Measurements from ENCODE around the gene DIAPH1. TPM values are rescaled to one million over a fixed set of nuclear protein-coding genes. Genes with fewer than 3 reads are reported as not detected.

Gene DIAPH1
- total RNA-seq, 2 experiments from 2014 or later = 225 to 227 TPM

DNA sequence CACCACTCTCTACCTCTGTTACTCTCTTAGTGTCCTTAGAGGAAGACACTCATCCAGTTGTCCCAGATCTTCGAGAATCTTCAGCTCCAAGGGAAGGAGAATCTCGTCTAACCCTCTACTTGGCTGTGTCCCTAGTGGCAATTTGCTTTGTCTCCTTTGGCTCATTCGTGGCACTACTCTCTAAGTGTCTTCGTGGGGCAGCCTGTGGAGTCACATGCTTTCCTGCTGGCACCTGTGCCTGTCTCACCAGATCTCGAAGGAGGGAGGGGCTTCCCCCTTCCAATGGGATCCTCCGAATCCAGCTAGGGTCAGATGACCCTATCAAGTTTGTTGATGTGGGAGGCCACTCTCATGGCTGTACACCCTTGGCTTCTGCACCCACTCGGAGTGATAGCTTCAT, 131.7 kb downstream of the DIAPH1 start:
- H3K36me3 Mint-ChIP-seq = no peaks in the 10 kb centered on the region
- CTCF ChIA-PET = interaction anchor here (1.0 kb wide), 1 partner anchor 117 kb away, joined by 3 read pairs; the partner anchor contains the start of gene PCDHGB3
- POLR2A ChIA-PET = no interaction called here
- DNase-seq = no peak
- H3K9me3 Mint-ChIP-seq = no peaks in the 10 kb centered on the region
- intact Hi-C loops (cut with micrococcal nuclease) = no loop called here
- peaks cover 12% of the 10 kb centered on the region for H3K4me1 Mint-ChIP-seq (ENCODE audit: low read depth)
- H3K4me3 Mint-ChIP-seq = no peak overlapping the region
- H3K27me3 Mint-ChIP-seq = peaks cover 81% of the 10 kb centered on the region
- H3K27ac Mint-ChIP-seq = no peak overlapping the region

DNA sequence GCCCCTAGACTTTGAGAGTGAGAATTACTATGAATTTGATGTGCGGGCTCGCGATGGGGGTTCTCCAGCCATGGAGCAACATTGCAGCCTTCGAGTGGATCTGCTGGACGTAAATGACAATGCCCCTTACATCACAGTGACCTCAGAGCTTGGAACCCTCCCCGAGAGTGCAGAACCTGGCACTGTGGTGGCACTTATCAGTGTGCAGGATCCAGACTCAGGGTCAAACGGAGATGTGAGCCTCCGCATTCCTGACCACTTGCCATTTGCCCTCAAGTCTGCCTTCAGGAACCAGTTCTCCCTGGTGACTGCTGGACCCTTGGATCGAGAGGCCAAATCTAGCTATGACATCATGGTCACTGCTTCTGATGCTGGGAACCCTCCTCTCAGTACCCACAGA, 132.7 kb downstream of the DIAPH1 start:
- H3K27me3 Mint-ChIP-seq = peaks cover 77% of the 10 kb centered on the region
- peaks cover 10% of the 10 kb centered on the region for H3K4me1 Mint-ChIP-seq (ENCODE audit: low read depth)
- CTCF ChIA-PET = interaction anchor here (0.9 to 1.6 kb wide), 5 partner anchors 10 to 116 kb away, joined by 3 to 6 read pairs (median 4); partner anchors contain the start of genes PCDHGB3 and PCDHGC3
- H3K4me3 Mint-ChIP-seq = no peak overlapping the region
- no peak overlapping the region for H3K27ac Mint-ChIP-seq
- DNase-seq = no peak
- intact Hi-C loops (cut with micrococcal nuclease) = no loop called here
- no peaks in the 10 kb centered on the region for H3K9me3 Mint-ChIP-seq
- POLR2A ChIA-PET = interaction anchor here (1.0 kb wide), 1 partner anchor 10 kb away, joined by 4 read pairs; the partner anchor contains the start of gene PCDHGC3
- H3K36me3 Mint-ChIP-seq = no peaks in the 10 kb centered on the region

DNA sequence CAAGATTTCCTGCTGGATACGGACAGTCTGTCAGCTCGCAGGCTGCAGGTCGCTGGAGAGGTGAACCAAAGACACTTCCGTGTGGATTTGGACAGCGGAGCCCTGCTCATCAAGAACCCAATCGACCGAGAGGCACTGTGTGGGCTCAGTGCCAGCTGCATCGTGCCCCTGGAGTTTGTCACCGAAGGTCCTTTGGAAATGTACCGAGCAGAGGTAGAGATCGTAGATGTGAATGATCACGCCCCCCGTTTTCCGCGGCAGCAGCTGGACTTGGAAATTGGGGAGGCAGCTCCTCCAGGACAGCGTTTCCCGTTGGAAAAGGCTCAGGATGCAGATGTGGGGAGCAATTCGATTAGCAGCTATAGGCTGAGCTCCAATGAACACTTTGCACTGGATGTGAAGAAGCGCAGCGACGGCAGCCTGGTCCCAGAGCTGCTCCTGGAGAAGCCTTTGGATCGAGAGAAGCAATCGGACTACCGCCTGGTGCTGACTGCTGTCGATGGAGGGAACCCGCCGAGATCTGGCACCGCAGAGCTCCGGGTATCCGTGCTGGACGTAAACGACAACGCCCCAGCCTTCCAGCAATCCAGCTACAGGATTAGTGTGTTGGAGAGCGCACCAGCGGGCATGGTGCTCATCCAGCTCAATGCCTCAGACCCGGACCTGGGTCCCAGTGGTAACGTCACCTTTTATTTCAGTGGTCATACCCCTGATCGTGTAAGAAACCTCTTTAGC, 133.3 kb downstream of the DIAPH1 start:
- peaks cover 75% of the 10 kb centered on the region for H3K27me3 Mint-ChIP-seq
- ChIA-PET POLR2A (interaction anchor here (1.0 kb wide), 1 partner anchor 10 kb away, joined by 4 read pairs; the partner anchor contains the start of gene PCDHGC3), CTCF (interaction anchor here (0.9 to 1.6 kb wide), 4 partner anchors 9 to 41 kb away, joined by 3 to 6 read pairs (median 4); partner anchors contain the start of gene PCDHGC3)
- intact Hi-C loops (cut with micrococcal nuclease) = no loop called here
- no peaks in the 10 kb centered on the region for H3K36me3 Mint-ChIP-seq
- no peak overlapping the region for H3K27ac Mint-ChIP-seq
- H3K4me1 Mint-ChIP-seq (ENCODE audit: low read depth) = peaks cover 10% of the 10 kb centered on the region
- H3K4me3 Mint-ChIP-seq = no peak overlapping the region
- H3K9me3 Mint-ChIP-seq = no peaks in the 10 kb centered on the region
- DNase-seq = no peak

DNA sequence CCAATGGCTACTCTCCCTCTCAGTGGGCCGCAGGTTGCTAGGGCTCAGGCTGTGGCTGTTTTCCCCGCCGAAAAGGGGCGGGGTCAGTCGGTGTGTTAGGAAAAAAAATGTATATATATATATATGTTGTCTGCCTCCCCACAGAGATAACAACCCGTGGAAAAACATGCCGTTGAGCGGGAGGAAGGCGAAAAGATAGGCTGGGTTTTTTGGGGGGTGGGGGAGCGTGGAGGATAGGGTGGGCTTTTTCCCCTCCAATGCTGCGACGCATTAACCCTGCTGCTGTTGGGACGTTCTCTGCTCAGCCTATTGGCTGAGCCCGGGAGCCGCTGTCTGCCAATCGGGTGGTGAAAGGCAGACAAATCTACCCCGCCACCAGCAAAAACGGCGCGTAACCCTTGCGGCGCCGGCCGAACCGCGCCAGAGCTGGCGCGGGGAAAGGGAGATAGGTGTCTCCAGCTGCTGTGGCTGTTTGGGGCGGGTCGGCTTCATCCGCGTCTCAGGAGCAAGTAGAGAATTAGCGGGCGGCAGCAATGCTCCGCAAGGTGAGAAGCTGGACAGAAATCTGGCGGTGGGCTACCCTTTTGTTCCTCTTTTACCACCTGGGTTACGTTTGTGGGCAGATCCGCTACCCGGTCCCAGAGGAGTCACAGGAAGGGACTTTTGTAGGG, 134.0 kb downstream of the DIAPH1 start, which contains the start of gene PCDHGC4:
Gene PCDHGC4 (plus strand): TSS at position 390 of the 671 bp plus-strand sequence. CDS start 144 bp downstream, at position 534.
- no peak for DNase-seq
- no peak within 1 kb of the TSS for H3K27ac Mint-ChIP-seq
- H3K4me1 Mint-ChIP-seq (ENCODE audit: low read depth) = peaks cover 10% of the 10 kb centered on the region
- ChIA-PET CTCF (interaction anchor here (0.6 to 1.6 kb wide), 7 partner anchors 8 to 64 kb away, joined by 3 to 6 read pairs (median 4); partner anchors contain the start of genes PCDHGA11 and PCDHGC3), POLR2A (interaction anchor here (1.0 kb wide), 1 partner anchor 9 kb away, joined by 4 read pairs; the partner anchor contains the start of gene PCDHGC3)
- intact Hi-C loops (cut with micrococcal nuclease) = no loop called here
- peaks cover 71% of the 10 kb centered on the region for H3K27me3 Mint-ChIP-seq
- no peaks in the 10 kb centered on the region for H3K36me3 Mint-ChIP-seq
- no peak within 1 kb of the TSS for H3K4me3 Mint-ChIP-seq
- no peaks in the 10 kb centered on the region for H3K9me3 Mint-ChIP-seq

DNA sequence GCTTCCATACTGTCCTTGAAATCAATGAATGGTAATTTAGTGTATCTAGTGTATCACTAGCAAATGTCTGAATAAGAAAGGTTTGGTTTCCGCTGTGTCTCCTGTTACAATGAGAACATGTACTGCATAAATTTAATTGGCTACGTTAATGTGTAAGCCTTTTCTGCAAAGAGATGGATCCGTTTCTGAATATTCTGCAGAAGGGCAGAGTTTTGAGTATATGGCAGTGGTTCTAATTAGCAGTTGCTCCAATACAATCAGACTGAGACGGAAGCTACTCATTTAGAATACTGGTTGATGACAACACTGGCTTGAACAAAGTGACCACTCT, 134.5 kb downstream of the DIAPH1 start:
- no peak for DNase-seq
- CTCF ChIA-PET = interaction anchor here (0.6 to 1.6 kb wide), 7 partner anchors 9 to 72 kb away, joined by 3 to 6 read pairs (median 4); partner anchors contain the start of gene PCDHGA11
- POLR2A ChIA-PET = no interaction called here
- no peak overlapping the region for H3K4me3 Mint-ChIP-seq
- intact Hi-C loops (cut with micrococcal nuclease) = no loop called here
- peaks cover 10% of the 10 kb centered on the region for H3K4me1 Mint-ChIP-seq (ENCODE audit: low read depth)
- H3K36me3 Mint-ChIP-seq = no peaks in the 10 kb centered on the region
- no peaks in the 10 kb centered on the region for H3K9me3 Mint-ChIP-seq
- H3K27ac Mint-ChIP-seq = no peak overlapping the region
- H3K27me3 Mint-ChIP-seq = peaks cover 72% of the 10 kb centered on the region

DNA sequence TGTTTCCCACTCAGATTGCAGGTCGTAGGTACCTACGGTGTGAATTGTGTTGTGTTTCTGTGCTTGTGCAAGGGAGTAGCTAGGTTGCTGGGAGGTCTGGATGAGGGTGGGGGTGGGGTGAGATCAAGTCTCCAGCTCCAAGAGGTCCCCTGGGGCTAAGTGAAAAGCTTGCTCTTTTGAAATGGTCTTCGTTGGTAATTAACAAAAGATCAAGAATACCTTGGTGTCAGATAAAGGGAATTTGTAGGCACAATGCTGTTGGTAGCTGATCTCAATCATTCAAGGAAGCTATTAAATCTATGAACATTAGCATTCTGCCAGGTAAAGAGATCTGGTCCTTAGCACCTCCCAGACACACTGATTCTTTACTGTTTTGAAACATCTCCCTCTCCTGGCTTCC, 134.9 kb downstream of the DIAPH1 start:
- H3K27me3 Mint-ChIP-seq = peaks cover 71% of the 10 kb centered on the region

DNA sequence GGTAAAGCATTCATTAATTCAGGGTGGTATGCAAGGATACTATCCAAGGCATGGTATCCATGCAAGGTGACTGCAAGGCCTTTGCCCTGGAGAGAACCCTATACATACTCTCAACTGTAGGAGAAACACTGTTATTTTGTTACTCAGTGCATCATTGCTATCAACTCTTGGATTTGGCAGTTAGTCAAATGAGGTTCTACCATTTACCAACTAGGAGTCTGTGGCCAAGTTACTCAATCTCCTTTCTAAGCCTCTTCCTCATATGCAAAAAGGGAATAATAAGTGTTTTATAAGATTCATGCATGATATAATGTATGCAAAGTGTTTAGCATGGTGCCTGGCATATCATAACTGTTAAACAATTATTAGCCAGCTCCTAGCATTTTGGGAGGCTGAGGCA, 139.0 kb downstream of the DIAPH1 start:
- Mint-ChIP-seq H3K36me3 (no peaks in the 10 kb centered on the region), H3K27me3 (peaks cover 72% of the 10 kb centered on the region), H3K4me3 (no peak overlapping the region), H3K4me1 (ENCODE audit: low read depth) (peaks cover 23% of the 10 kb centered on the region), H3K27ac (no peak overlapping the region), H3K9me3 (no peaks in the 10 kb centered on the region)
- DNase-seq = no peak
- CTCF ChIA-PET = interaction anchor here (1.7 kb wide), 1 partner anchor 31 kb away, joined by 6 read pairs; no protein-coding TSS in a partner anchor
- intact Hi-C loops (cut with micrococcal nuclease) = loop anchor here (5.0 kb wide), 2 partner anchors 57 to 83 kb away; partner anchors contain the start of gene PCDHGA11
- POLR2A ChIA-PET = no interaction called here

More for the DNA sequence above, 134.9 kb downstream of the DIAPH1 start:
- no peak for DNase-seq
- Mint-ChIP-seq H3K27ac (no peak overlapping the region), H3K9me3 (no peaks in the 10 kb centered on the region), H3K4me3 (no peak overlapping the region), H3K4me1 (ENCODE audit: low read depth) (peaks cover 10% of the 10 kb centered on the region), H3K36me3 (no peaks in the 10 kb centered on the region)
- CTCF ChIA-PET = interaction anchor here (0.6 to 1.6 kb wide), 5 partner anchors 9 to 72 kb away, joined by 3 to 6 read pairs (median 4); partner anchors contain the start of gene PCDHGA11
- intact Hi-C loops (cut with micrococcal nuclease) = no loop called here
- POLR2A ChIA-PET = no interaction called here

DNA sequence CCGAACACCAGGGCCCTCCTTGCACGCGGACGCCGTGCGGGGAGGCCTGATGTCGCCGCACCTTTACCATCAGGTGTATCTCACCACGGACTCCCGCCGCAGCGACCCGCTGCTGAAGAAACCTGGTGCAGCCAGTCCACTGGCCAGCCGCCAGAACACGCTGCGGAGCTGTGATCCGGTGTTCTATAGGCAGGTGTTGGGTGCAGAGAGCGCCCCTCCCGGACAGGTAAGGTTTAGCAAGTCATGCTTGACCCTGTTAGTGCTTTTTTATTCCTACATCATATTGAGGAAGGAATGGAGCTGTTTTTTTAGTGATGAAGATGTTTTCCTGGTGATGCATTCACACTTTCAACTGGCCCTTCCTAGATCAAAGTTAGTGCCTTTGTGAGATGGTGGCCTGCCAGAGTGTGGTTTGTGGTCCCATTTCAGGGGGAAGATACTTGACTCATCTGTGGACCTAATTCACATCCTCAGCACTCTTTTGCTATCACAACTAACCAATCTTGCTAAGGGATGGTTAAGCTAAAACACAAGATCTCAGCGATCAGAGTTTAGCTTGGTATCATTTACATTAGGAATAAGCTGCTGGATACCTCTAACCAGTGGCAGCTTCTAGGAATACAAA, 140.4 kb downstream of the DIAPH1 start:
- Mint-ChIP-seq H3K9me3 (no peaks in the 10 kb centered on the region), H3K4me1 (ENCODE audit: low read depth) (peaks cover 20% of the 10 kb centered on the region), H3K27ac (no peak overlapping the region), H3K36me3 (no peaks in the 10 kb centered on the region), H3K4me3 (no peak overlapping the region), H3K27me3 (peaks cover 61% of the 10 kb centered on the region)
- DNase-seq = no peak
- ChIA-PET POLR2A (no interaction called here), CTCF (interaction anchor here (0.6 to 1.3 kb wide), 7 partner anchors 17 to 89 kb away, joined by 3 to 4 read pairs (median 3); partner anchors contain the start of genes PCDHGA10 and PCDHGA12)
- intact Hi-C loops (cut with micrococcal nuclease) = loop anchor here (5.0 kb wide), 2 partner anchors 56 to 84 kb away; partner anchors contain the start of gene PCDHGA11

DNA sequence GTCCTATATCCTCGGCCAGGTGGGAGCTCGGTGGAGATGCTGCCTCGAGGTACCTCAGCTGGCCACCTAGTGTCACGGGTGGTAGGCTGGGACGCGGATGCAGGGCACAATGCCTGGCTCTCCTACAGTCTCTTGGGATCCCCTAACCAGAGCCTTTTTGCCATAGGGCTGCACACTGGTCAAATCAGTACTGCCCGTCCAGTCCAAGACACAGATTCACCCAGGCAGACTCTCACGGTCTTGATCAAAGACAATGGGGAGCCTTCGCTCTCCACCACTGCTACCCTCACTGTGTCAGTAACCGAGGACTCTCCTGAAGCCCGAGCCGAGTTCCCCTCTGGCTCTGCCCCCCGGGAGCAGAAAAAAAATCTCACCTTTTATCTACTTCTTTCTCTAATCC, 141.0 kb downstream of the DIAPH1 start:
- ChIA-PET CTCF (interaction anchor here (0.7 to 1.3 kb wide), 3 partner anchors 46 to 71 kb away, joined by 3 to 4 read pairs (median 3); partner anchors contain the start of gene PCDHGA12), POLR2A (no interaction called here)
- no peak overlapping the region for H3K4me3 Mint-ChIP-seq
- peaks cover 20% of the 10 kb centered on the region for H3K4me1 Mint-ChIP-seq (ENCODE audit: low read depth)
- peaks cover 56% of the 10 kb centered on the region for H3K27me3 Mint-ChIP-seq
- no peaks in the 10 kb centered on the region for H3K36me3 Mint-ChIP-seq
- H3K27ac Mint-ChIP-seq = no peak overlapping the region
- no peaks in the 10 kb centered on the region for H3K9me3 Mint-ChIP-seq
- intact Hi-C loops (cut with micrococcal nuclease) = loop anchor here (5.0 kb wide), 2 partner anchors 56 to 84 kb away; partner anchors contain the start of gene PCDHGA11
- DNase-seq = no peak

DNA sequence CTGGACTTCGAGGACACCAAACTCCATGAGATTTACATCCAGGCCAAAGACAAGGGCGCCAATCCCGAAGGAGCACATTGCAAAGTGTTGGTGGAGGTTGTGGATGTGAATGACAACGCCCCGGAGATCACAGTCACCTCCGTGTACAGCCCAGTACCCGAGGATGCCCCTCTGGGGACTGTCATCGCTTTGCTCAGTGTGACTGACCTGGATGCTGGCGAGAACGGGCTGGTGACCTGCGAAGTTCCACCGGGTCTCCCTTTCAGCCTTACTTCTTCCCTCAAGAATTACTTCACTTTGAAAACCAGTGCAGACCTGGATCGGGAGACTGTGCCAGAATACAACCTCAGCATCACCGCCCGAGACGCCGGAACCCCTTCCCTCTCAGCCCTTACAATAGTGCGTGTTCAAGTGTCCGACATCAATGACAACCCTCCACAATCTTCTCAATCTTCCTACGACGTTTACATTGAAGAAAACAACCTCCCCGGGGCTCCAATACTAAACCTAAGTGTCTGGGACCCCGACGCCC, 141.7 kb downstream of the DIAPH1 start:
- ChIA-PET POLR2A (no interaction called here), CTCF (interaction anchor here (1.0 to 1.8 kb wide), 6 partner anchors 8 to 81 kb away, joined by 3 to 22 read pairs (median 5); partner anchors contain the start of gene PCDHGC4)
- no peaks in the 10 kb centered on the region for H3K36me3 Mint-ChIP-seq
- peaks cover 20% of the 10 kb centered on the region for H3K4me1 Mint-ChIP-seq (ENCODE audit: low read depth)
- no peaks in the 10 kb centered on the region for H3K9me3 Mint-ChIP-seq
- H3K27me3 Mint-ChIP-seq = peaks cover 51% of the 10 kb centered on the region
- intact Hi-C loops (cut with micrococcal nuclease) = loop anchor here (5.0 kb wide), 2 partner anchors 55 to 85 kb away; partner anchors contain the start of gene PCDHGA11
- DNase-seq = no peak
- H3K27ac Mint-ChIP-seq = no peak overlapping the region
- peak overlapping the region; percentile 79 for H3K4me3 Mint-ChIP-seq
